Nephron progenitor cell (in vitro differentiated cells): ENCODE data around the gene ASS1.
A peak's percentile ranks its signal among the peaks of the same experiment; 100 is the strongest.

Experiments used
- DNase-seq: peaks from one replicate; pipeline ENCODE4 v3.0.0; 2021
- H3K27ac Mint-ChIP-seq: 2 replicates; pipeline ENCODE4 v1.8.0; 2021; ENCODE audit warnings: mild to moderate bottlenecking, moderate library complexity, mixed read lengths
- H3K27me3 Mint-ChIP-seq: 2 replicates; pipeline ENCODE4 v1.8.0; 2021; ENCODE audit warnings: mild to moderate bottlenecking, low read depth, mixed read lengths; ENCODE audit not compliant: poor library complexity
- H3K36me3 Mint-ChIP-seq: 2 replicates; pipeline ENCODE4 v1.8.0; 2021; ENCODE audit warnings: low read depth, mixed read lengths
- H3K4me1 Mint-ChIP-seq: 2 replicates; pipeline ENCODE4 v1.8.0; 2021; ENCODE audit warnings: mixed read lengths
- H3K4me3 Mint-ChIP-seq: 2 replicates; pipeline ENCODE4 v1.8.0; 2021; ENCODE audit warnings: mild to moderate bottlenecking, moderate library complexity, mixed read lengths
- H3K9me3 Mint-ChIP-seq: 2 replicates; pipeline ENCODE4 v1.8.0; 2021; ENCODE audit warnings: mild to moderate bottlenecking, moderate library complexity, mixed read lengths
- CTCF ChIP-seq: fragments of 200-600 bp; sonication (generic); IDR thresholded peaks from 2 replicates; pipeline ENCODE4 v1.5.0; 2021; ENCODE audit warnings: antibody characterized with exemption

ASS1 gene

GRCh38 chr9:130458027-130458803 lies 13.5 kb downstream of the ASS1 start:
- H3K9me3 Mint-ChIP-seq = no peaks in the 10 kb centered on the region

GRCh38 chr9:130458804-130459067 lies 14.0 kb downstream of the ASS1 start:
- Mint-ChIP-seq H3K27ac (no peak overlapping the region), H3K4me3 (no peak overlapping the region), H3K36me3 (no peaks in the 10 kb centered on the region), H3K27me3 (peaks cover 35% of the 10 kb centered on the region), H3K9me3 (no peaks in the 10 kb centered on the region), H3K4me1 (no peaks in the 10 kb centered on the region)
- no peak for DNase-seq
- no peak for TF ChIP-seq CTCF

More at GRCh38 chr9:130458027-130458803, 13.5 kb downstream of the ASS1 start:
- no peak for DNase-seq
- Mint-ChIP-seq H3K36me3 (no peaks in the 10 kb centered on the region), H3K27me3 (peaks cover 33% of the 10 kb centered on the region), H3K27ac (no peak overlapping the region), H3K4me3 (no peak overlapping the region), H3K4me1 (no peaks in the 10 kb centered on the region)
- no peak for TF ChIP-seq CTCF

- Mint-ChIP-seq H3K36me3 (no peaks in the 10 kb centered on the region), H3K9me3 (no peaks in the 10 kb centered on the region)
- no peak for DNase-seq
These were observed 14.4 kb downstream of the ASS1 start for GRCh38 chr9:130459151-130459550.

GRCh38 chr9:130459941-130460669 lies 15.3 kb downstream of the ASS1 start:
- Mint-ChIP-seq H3K4me1 (peaks cover under 1% of the 10 kb centered on the region), H3K9me3 (no peaks in the 10 kb centered on the region), H3K27me3 (peaks cover 44% of the 10 kb centered on the region), H3K27ac (no peak overlapping the region), H3K36me3 (no peaks in the 10 kb centered on the region), H3K4me3 (no peak overlapping the region)
- TF ChIP-seq CTCF = no peak
- no peak for DNase-seq

More at GRCh38 chr9:130459151-130459550, 14.4 kb downstream of the ASS1 start:
- H3K4me3 Mint-ChIP-seq = no peak overlapping the region
- no peak overlapping the region for H3K27ac Mint-ChIP-seq
- H3K4me1 Mint-ChIP-seq = no peaks in the 10 kb centered on the region
- peaks cover 38% of the 10 kb centered on the region for H3K27me3 Mint-ChIP-seq
- no peak for TF ChIP-seq CTCF

- Mint-ChIP-seq H3K4me3 (no peak overlapping the region), H3K27me3 (peaks cover 45% of the 10 kb centered on the region), H3K36me3 (no peaks in the 10 kb centered on the region), H3K9me3 (no peaks in the 10 kb centered on the region), H3K4me1 (peaks cover 12% of the 10 kb centered on the region), H3K27ac (no peak overlapping the region)
- peak; percentile 95 for TF ChIP-seq CTCF
- DNase-seq = peak; percentile 91
These were observed 16.5 kb downstream of the ASS1 start for GRCh38 chr9:130461218-130461630.
